HG02610 (cell line): ENCODE data around the gene OR4K13.

Experiments used
- ATAC-seq: cut with Tn5 transposase; IDR thresholded peaks from one replicate; pipeline ENCODE4 v1.9.1; 2021; ENCODE audit warnings: mild to moderate bottlenecking, moderate library complexity; ENCODE audit not compliant: unreplicated experiment

OR4K13 gene

GRCh38 chr14:20035938-20036337 lies at the start of gene OR4K13:
OR4K13 (minus strand) TSS chr14:20036038; CDS start chr14:20034758, 1,280 bp downstream.
- ATAC-seq = no peak

- no peak for ATAC-seq
Measured at GRCh38 chr14:20059745-20060144, 23.9 kb upstream of the OR4K13 start, which contains the start of gene OR4L1. OR4L1 (plus strand) TSS chr14:20060045; CDS start chr14:20060045, 0 bp downstream.

DNA sequence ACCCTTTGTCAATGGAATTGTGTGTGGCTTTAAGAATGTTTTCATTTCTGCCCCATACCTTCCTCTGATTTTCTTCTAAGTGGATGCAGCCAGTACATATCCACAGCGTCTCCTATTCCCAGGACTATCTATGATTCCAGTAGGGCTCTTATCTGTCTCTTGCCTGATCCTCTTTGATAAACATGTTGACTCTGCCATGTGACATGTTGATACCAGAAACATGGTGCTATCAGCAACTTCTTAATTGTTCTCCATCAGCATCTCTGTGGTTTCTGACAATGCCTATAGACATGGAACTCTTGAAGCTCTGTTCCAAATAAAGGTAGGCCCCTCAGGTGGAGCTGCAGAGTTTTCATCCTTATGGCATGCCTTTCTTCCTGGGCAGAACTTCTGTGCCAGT lies 12.4 kb upstream of the OR4K13 start:
- ATAC-seq = no peak

DNA sequence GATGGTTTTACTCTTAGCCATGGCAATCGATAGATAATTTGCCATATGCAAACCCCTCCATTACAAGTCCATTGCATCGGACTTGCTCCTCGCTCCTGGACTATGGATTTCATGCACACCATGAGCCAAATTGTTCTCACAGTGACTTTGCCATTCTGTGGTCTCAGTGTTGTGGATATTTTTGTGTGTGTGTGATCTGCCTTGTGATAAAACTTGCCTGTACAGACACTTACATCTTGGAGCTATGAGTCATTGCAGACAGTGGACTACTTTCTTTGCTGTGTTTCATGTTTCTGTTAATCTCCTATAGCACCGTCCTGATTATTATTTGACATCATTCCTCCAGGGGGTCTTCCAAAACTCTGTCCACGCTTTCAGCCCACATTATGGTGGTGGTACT lies 8.4 kb upstream of the OR4K13 start:
- no peak for ATAC-seq

GRCh38 chr14:20035449-20035848 lies 389 bp downstream of the OR4K13 start:
- ATAC-seq = no peak

- ATAC-seq = no peak
Measured at GRCh38 chr14:20031058-20031457, 4.8 kb downstream of the OR4K13 start.

- no peak for ATAC-seq
Measured at GRCh38 chr14:20019257-20019865, 16.5 kb downstream of the OR4K13 start, which contains the start of gene OR4K14. OR4K14 (minus strand) TSS chr14:20019307; CDS start chr14:20015193, 4,114 bp downstream.

- no peak for ATAC-seq
Measured at GRCh38 chr14:20008156-20008555, 27.7 kb downstream of the OR4K13 start.

- no peak for ATAC-seq
Measured at GRCh38 chr14:20002319-20002718, 33.5 kb downstream of the OR4K13 start.

DNA sequence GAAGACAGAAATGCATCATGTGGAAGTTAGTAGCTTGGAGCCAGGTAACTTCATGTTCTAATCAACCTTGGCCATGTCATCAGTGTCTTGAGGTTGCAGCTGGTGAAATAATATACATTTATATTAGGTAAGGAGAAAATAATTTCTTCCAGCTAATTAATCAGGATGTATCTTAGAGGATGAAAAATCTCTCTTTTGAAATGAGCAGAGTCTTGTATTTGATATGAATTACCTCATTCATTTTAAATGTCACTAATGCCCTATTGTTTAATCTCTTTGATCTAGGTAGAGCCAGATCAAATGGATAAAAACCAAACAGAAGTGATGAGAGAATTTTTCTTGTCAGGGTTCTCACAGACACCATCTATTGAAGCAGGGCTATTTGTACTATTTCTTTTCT lies 34.0 kb downstream of the OR4K13 start, which contains the start of gene OR4Q2:
OR4Q2 (plus strand) TSS at position 301 of the 400 bp plus-strand sequence.
- ATAC-seq = no peak

DNA sequence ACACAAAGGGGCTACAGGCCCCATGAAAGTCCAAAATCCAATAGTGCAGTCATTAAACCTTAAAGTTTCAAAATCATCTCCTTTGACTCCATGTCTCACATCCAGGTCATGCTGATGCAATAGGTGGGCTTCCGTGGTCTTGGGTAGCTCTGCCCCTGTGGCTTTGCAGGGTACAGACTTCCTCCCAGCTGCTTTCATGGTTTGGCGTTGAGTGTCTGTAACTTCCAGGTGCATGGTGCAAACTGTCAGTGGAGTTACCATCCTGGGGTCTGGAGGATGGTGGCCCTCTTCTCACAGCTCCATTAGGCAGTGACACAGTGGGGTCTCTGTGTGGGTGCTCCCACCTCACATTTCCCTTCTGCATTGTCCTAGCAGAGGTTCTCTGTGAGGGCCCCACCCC lies 42.4 kb downstream of the OR4K13 start:
- no peak for ATAC-seq
